GM12878 (cell line): ENCODE results near the gene FBXW7. TPM values are rescaled to one million over a fixed set of nuclear protein-coding genes. Genes with fewer than 3 reads are reported as not detected.

Experiments
- ATAC-seq: fragments of 200-7000 bp; cut with Tn5 transposase; 3 replicates; pipeline ENCODE4 v1.9.1; 2020; ENCODE audit warnings: mild to moderate bottlenecking, moderate library complexity
- BruUV-seq: library from RNA; stranded (reverse); fragments of 400-500 nt; replicated peaks from 2 replicates; lab custom pipeline; 2021; lab: Mats Ljungman, UMichigan
- CTCF ChIA-PET: fragments of 300-600 bp; sonication (Branson Sonifier 250); formaldehyde crosslinking; extraction: SDS; loops from one replicate; lab custom pipeline; 2021; ENCODE audit warnings: inconsistent platforms; lab: Yijun Ruan, JAX
- POLR2A ChIA-PET: fragments of 350-600 bp; formaldehyde crosslinking; extraction: SDS; loops from one replicate; lab custom pipeline; 2021; ENCODE audit warnings: inconsistent platforms; lab: Charles Lee
- RAD21 ChIA-PET: fragments of 300-600 bp; sonication (Branson Sonifier 250); formaldehyde crosslinking; loops from one replicate; lab custom pipeline; 2023; ENCODE audit warnings: antibody characterized with exemption; ENCODE audit not compliant: unreplicated experiment; lab: Charles Lee
- SMC1A ChIA-PET: fragments of 300-600 bp; sonication (Branson Sonifier 250); formaldehyde crosslinking; loops from one replicate; lab custom pipeline; 2023; ENCODE audit not compliant: unreplicated experiment, uncharacterized antibody; lab: Charles Lee
- DNase-seq: peaks from one replicate; pipeline ENCODE4 v3.0.0-alpha.2; 2011; ENCODE audit warnings: low read depth, low spot score
- FAIRE-seq: peaks from 3 replicates; lab custom pipeline; 2011; peaks lifted over from hg19 to GRCh38; lab: Jason Lieb, UNC
- H2AFZ ChIP-seq: 2 replicates; pipeline ENCODE4 v1.6.0; 2011; ENCODE audit warnings: low read depth, low read length, control low read depth; ENCODE audit not compliant: control insufficient read depth
- H3K27ac ChIP-seq: 2 replicates; pipeline ENCODE4 v1.5.1; 2011; ENCODE audit warnings: control low read depth; ENCODE audit not compliant: control insufficient read depth, insufficient read depth
- H3K27me3 ChIP-seq, 2 experiments: replicated peaks in 1 of 2; 2 replicates each; pipeline versions ENCODE4 v1.6.0 to v1.6.1; 2011; ENCODE audit warnings: low read length in 1 of 2; ENCODE audit not compliant: control insufficient read depth in 2 of 2, insufficient read depth in 2 of 2
- H3K36me3 ChIP-seq, 2 experiments: 2 replicates each; pipeline ENCODE4 v1.5.1; 2011; ENCODE audit warnings: low read length in 1 of 2; ENCODE audit not compliant: control insufficient read depth in 2 of 2, insufficient read depth in 2 of 2
- H3K4me1 ChIP-seq: 2 replicates; pipeline ENCODE4 v1.6.1; 2011; ENCODE audit warnings: mild to moderate bottlenecking, low read length, moderate library complexity, mixed read lengths; ENCODE audit not compliant: control insufficient read depth, insufficient read depth
- H3K4me2 ChIP-seq: 2 replicates; pipeline ENCODE4 v1.6.0; 2011; ENCODE audit warnings: control low read depth; ENCODE audit not compliant: control insufficient read depth, insufficient read depth
- H3K4me3 ChIP-seq: fragments of 200-600 bp; sonication (generic); 2 replicates; pipeline ENCODE4 v1.5.1; 2016
- H3K79me2 ChIP-seq: 2 replicates; pipeline ENCODE4 v1.6.0; 2011; ENCODE audit warnings: low read length; ENCODE audit not compliant: control insufficient read depth, insufficient read depth
- H3K9ac ChIP-seq: 2 replicates; pipeline ENCODE4 v1.8.0; 2011; ENCODE audit warnings: low read length, control low read depth, mixed read lengths; ENCODE audit not compliant: control insufficient read depth, insufficient read depth
- H3K9me3 ChIP-seq: replicated peaks from 3 replicates; pipeline ENCODE4 v1.5.1; 2011; ENCODE audit warnings: mild to moderate bottlenecking, low read length; ENCODE audit not compliant: control insufficient read depth, insufficient read depth
- H4K20me1 ChIP-seq: 2 replicates; pipeline ENCODE4 v1.6.0; 2011; ENCODE audit not compliant: control insufficient read depth, insufficient read depth
- ATF2 ChIP-seq: IDR thresholded peaks from 2 replicates; pipeline ENCODE4 v1.6.1; 2012; ENCODE audit warnings: low read length, inconsistent platforms
- BACH1 ChIP-seq: fragments of 450-650 bp; IDR thresholded peaks from 2 replicates; pipeline ENCODE4 v1.6.1; 2017; ENCODE audit warnings: mild to moderate bottlenecking, borderline replicate concordance
- BHLHE40 ChIP-seq, 2 experiments: fragments of 450-650 bp in 1 of 2; IDR thresholded peaks; 2 replicates each; pipeline ENCODE4 v1.6.1; 2011 to 2017; ENCODE audit warnings: low read depth in 2 of 2, borderline replicate concordance in 1 of 2, improper control_type of control experiment in 1 of 2, low read length in 1 of 2, mild to moderate bottlenecking in 1 of 2
- BMI1 ChIP-seq: fragments of 450-650 bp; IDR thresholded peaks from 2 replicates; pipeline ENCODE4 v1.6.1; 2016; ENCODE audit warnings: mild to moderate bottlenecking, moderate library complexity, borderline replicate concordance
- BRCA1 ChIP-seq: IDR thresholded peaks from 2 replicates; pipeline ENCODE4 v1.6.1; 2011; ENCODE audit warnings: low read depth, low read length, improper control_type of control experiment
- CBFB ChIP-seq: IDR thresholded peaks from 2 replicates; pipeline ENCODE4 v1.6.1; 2016; ENCODE audit warnings: antibody characterized with exemption, low read depth
- E4F1 ChIP-seq: fragments of 450-650 bp; IDR thresholded peaks from 2 replicates; pipeline ENCODE4 v1.6.1; 2018; ENCODE audit warnings: borderline replicate concordance, mild to moderate bottlenecking; ENCODE audit not compliant: partially characterized antibody
- EED ChIP-seq: sonication (generic); IDR thresholded peaks from 2 replicates; pipeline ENCODE4 v1.6.1; 2016; ENCODE audit warnings: antibody characterized with exemption, low read depth
- IKZF2 ChIP-seq, 2 experiments: fragments of 450-650 bp; IDR thresholded peaks; 2 replicates each; pipeline ENCODE4 v1.6.1; 2017; ENCODE audit warnings: mild to moderate bottlenecking in 2 of 2, moderate library complexity in 2 of 2
- KLF5 ChIP-seq: fragments of 450-650 bp; IDR thresholded peaks from 2 replicates; pipeline ENCODE4 v1.6.1; 2014; ENCODE audit warnings: mild to moderate bottlenecking; ENCODE audit not compliant: partially characterized antibody
- MLLT1 ChIP-seq: fragments of 450-650 bp; IDR thresholded peaks from 2 replicates; pipeline ENCODE4 v1.6.1; 2016; ENCODE audit warnings: mild to moderate bottlenecking
- SMARCA5 ChIP-seq: fragments of 450-650 bp; IDR thresholded peaks from 2 replicates; pipeline ENCODE4 v1.6.1; 2017; ENCODE audit warnings: mild to moderate bottlenecking
- SP1 ChIP-seq: IDR thresholded peaks from one replicate; pipeline ENCODE4 v1.6.1; 2011; ENCODE audit warnings: low read depth, low read length
- TCF12 ChIP-seq: IDR thresholded peaks from 2 replicates; pipeline ENCODE4 v1.6.1; 2011; ENCODE audit warnings: low read depth, mild to moderate bottlenecking, low read length
- USF1 ChIP-seq: IDR thresholded peaks from 2 replicates; pipeline ENCODE4 v1.6.1; 2011; ENCODE audit warnings: borderline replicate concordance, low read depth, mild to moderate bottlenecking, moderate library complexity, mixed read lengths, low read length; ENCODE audit not compliant: insufficient read depth; ENCODE audit errors: extremely low read length
- YBX1 ChIP-seq: fragments of 450-650 bp; IDR thresholded peaks from 2 replicates; pipeline ENCODE4 v1.6.1; 2016; ENCODE audit warnings: antibody characterized with exemption
- WGBS: methylation state at CpG from one replicate; pipeline ENCODE4 v1.1.6; 2016; ENCODE audit warnings: low lambda C conversion rate; ENCODE audit not compliant: insufficient replicate concordance, insufficient coverage; ENCODE audit errors: missing lambda C conversion rate; 5-methylcytosine and 5-hydroxymethylcytosine counted together
- in situ Hi-C: fragments of 300-500 bp; cut with MboI; formaldehyde crosslinking; loops from 9 replicates; pipeline ENCODE4 v1.14.3; 2018; ENCODE audit warnings: mixed read lengths
- intact Hi-C: fragments of 100-400 bp; cut with micrococcal nuclease; formaldehyde crosslinking; loops from one replicate; pipeline ENCODE4 v1.14.2; 2022; ENCODE audit not compliant: unreplicated experiment
- polyA plus RNA-seq, 11 experiments: library from polyadenylated mRNA; depleted of rRNA in 4 of 11; unstranded in 6 of 11; stranded (reverse) in 5 of 11; fragments of >200 nt; fragmentation: Nextera tagmentation in 4 of 11; fragmentation: Illumina TruSeq in 1 of 11; extraction: Ambion mirVana in 4 of 11; extraction: Trizol in 1 of 11; gene quantifications; 1 replicate in 1 of 11; 2 replicates in 10 of 11; pipeline versions ENCODE4 v1.2.1 to v1.2.3, GENCODE V29; 2011 to 2016; ENCODE audit warnings: inconsistent platforms in 2 of 11, missing spikeins in 2 of 11, low read depth in 1 of 11
- total RNA-seq, 4 experiments: library from RNA; depleted of rRNA in 3 of 4; stranded (reverse); fragments of >200 nt in 3 of 4; fragmentation: Illumina TruSeq in 1 of 4; extraction: Trizol in 1 of 4; gene quantifications; 2 replicates each; pipeline versions ENCODE4 v1.2.1 to v1.2.3, GENCODE V29; 2013 to 2021

Gene FBXW7
- total and polyA plus RNA-seq, 10 of the 15 experiments (the other 5 are each of a cell fraction or from before 2014, with no cell fraction given) = 35.8 to 118 (median 47.2) TPM

GRCh38 chr4:152572417-152573086 is 36.7 kb upstream of the FBXW7 start:
- CTCF ChIA-PET = interaction anchor here (1.4 kb wide), 1 partner anchor 19 kb away, joined by 5 read pairs; no protein-coding TSS in a partner anchor
- TF ChIP-seq USF1 (no peak), MLLT1 (no peak; the same call in 1 of the 2 replicates), EED (peak; percentile 51; the same call in 1 of the 2 replicates), BRCA1 (no peak), IKZF2 (IDR thresholded peaks at IDR 0.05) (peak; percentile 91 to 92), SP1 (no peak), CBFB (0 out of 2 replicates have a peak, but pooled peaks have one; percentile 42), BACH1 (peak; percentile 54; the same call in 1 of the 2 replicates), KLF5 (no peak), BHLHE40 (IDR thresholded peaks at IDR 0.05; ENCODE audit: borderline replicate concordance in 1 of 2, low read depth in 2 of 2, low read length in 1 of 2) (peak in 1 of 2 experiments; percentile 65; a peak in 2 of 4 replicates), YBX1 (no peak), E4F1 (no peak), BMI1 (peak; percentile 45; the same call in 1 of the 2 replicates), SMARCA5 (0 out of 2 replicates have a peak, but pooled peaks have one; percentile 18), ATF2 (peak; percentile 53; the same call in 1 of the 2 replicates), TCF12 (no peak)

More at GRCh38 chr4:152572417-152573086, 36.7 kb upstream of the FBXW7 start:
- Histone ChIP-seq H3K27ac (no peak overlapping the region), H3K9ac (no peak overlapping the region; the same call in 1 of the 2 replicates), H4K20me1 (no peaks in the 10 kb centered on the region), H3K9me3 (no peaks in the 10 kb centered on the region; the same call in 2 of the 3 replicates), H3K4me1 (peaks cover 4% of the 10 kb centered on the region; the same call in 1 of the 2 replicates), H3K36me3 (no peaks in the 10 kb centered on the region), H3K79me2 (no peaks in the 10 kb centered on the region), H3K4me3 (no peak overlapping the region), H3K27me3 (no peaks in the 10 kb centered on the region), H2AFZ (peak overlapping the region; percentile 55), H3K4me2 (peak overlapping the region; percentile 50)
- no peak for DNase-seq
- ATAC-seq = peak; percentile 96
- WGBS = 55% methylated on average over 9 of the region's 9 CpGs
- BruUV-seq = no TSS peak
- in situ Hi-C loops (no loop called here), intact Hi-C loops (no loop called here)
- FAIRE-seq = peak; percentile 44
- SMC1A ChIA-PET = interaction anchor here (0.7 to 2.1 kb wide), 13 partner anchors 7 to 126 kb away, joined by 3 to 13 read pairs (median 5); no protein-coding TSS in a partner anchor
- POLR2A ChIA-PET = interaction anchor here (1.0 to 2.5 kb wide), 4 partner anchors 11 to 41 kb away, joined by 3 to 10 read pairs (median 5); no protein-coding TSS in a partner anchor
- RAD21 ChIA-PET = interaction anchor here (0.6 to 1.7 kb wide), 11 partner anchors 7 to 82 kb away, joined by 3 to 7 read pairs (median 3); no protein-coding TSS in a partner anchor
